WTC11 (cell line): ENCODE data around the gene PCYOX1L. TPM values are rescaled to one million over a fixed set of nuclear protein-coding genes. Genes with fewer than 3 reads are reported as not detected.

Experiments
- ATAC-seq: fragments of 200-7000 bp; cut with Tn5 transposase; 2 replicates; pipeline ENCODE4 v1.10.0; 2021; ENCODE audit warnings: mild to moderate bottlenecking, moderate library complexity
- CTCF ChIA-PET: fragments of 300-600 bp; sonication (Branson Sonifier 250); formaldehyde crosslinking; loops from one replicate; lab custom pipeline; 2021; ENCODE audit warnings: antibody characterized with exemption; lab: Charles Lee
- POLR2A ChIA-PET: fragments of 350-600 bp; sonication (Branson Sonifier 250); formaldehyde crosslinking; loops from one replicate; lab custom pipeline; 2021; ENCODE audit warnings: antibody characterized with exemption; lab: Charles Lee
- DNase-seq: peaks from one replicate; pipeline ENCODE4 v3.0.0; 2021; ENCODE audit warnings: low spot score
- H3K27ac Mint-ChIP-seq: 2 replicates; pipeline ENCODE4 v1.8.0; 2021; ENCODE audit warnings: mixed read lengths
- H3K27me3 Mint-ChIP-seq: 2 replicates; pipeline ENCODE4 v1.8.0; 2021; ENCODE audit warnings: low read depth, mild to moderate bottlenecking, moderate library complexity, mixed read lengths
- H3K36me3 Mint-ChIP-seq: 2 replicates; pipeline ENCODE4 v1.8.0; 2021; ENCODE audit warnings: mixed read lengths
- H3K4me1 Mint-ChIP-seq: 2 replicates; pipeline ENCODE4 v1.8.0; 2022; ENCODE audit warnings: mixed read lengths
- H3K4me3 Mint-ChIP-seq: 2 replicates; pipeline ENCODE4 v1.8.0; 2021; ENCODE audit warnings: mild to moderate bottlenecking, moderate library complexity, mixed read lengths
- H3K9me3 Mint-ChIP-seq: 2 replicates; pipeline ENCODE4 v1.8.0; 2021; ENCODE audit warnings: mixed read lengths
- ATF1 ChIP-seq: sonication (generic); formaldehyde crosslinking; IDR thresholded peaks from 2 replicates; pipeline ENCODE4 v1.8.1; 2023; ENCODE audit warnings: mild to moderate bottlenecking, moderate library complexity, missing genetic modification reagents
- CREB1 ChIP-seq: sonication (generic); formaldehyde crosslinking; IDR thresholded peaks from 2 replicates; pipeline ENCODE4 v1.8.0; 2023; ENCODE audit warnings: mild to moderate bottlenecking, missing genetic modification reagents
- ELF4 ChIP-seq: sonication (generic); formaldehyde crosslinking; IDR thresholded peaks from 2 replicates; pipeline ENCODE4 v1.8.1; 2022; ENCODE audit warnings: low read depth, mild to moderate bottlenecking, moderate library complexity, missing genetic modification reagents
- ESRRA ChIP-seq: sonication (generic); formaldehyde crosslinking; IDR thresholded peaks from 2 replicates; pipeline ENCODE4 v1.8.1; 2022; ENCODE audit warnings: mild to moderate bottlenecking, missing genetic modification reagents, borderline replicate concordance
- ETV6 ChIP-seq: sonication (generic); formaldehyde crosslinking; IDR thresholded peaks from 2 replicates; pipeline ENCODE4 v1.8.1; 2022; ENCODE audit warnings: mild to moderate bottlenecking, missing genetic modification reagents
- FOXK1 ChIP-seq: sonication (generic); formaldehyde crosslinking; IDR thresholded peaks from 2 replicates; pipeline ENCODE4 v1.8.0; 2022; ENCODE audit warnings: mild to moderate bottlenecking, moderate library complexity, missing genetic modification reagents
- FOXP1 ChIP-seq: sonication (generic); formaldehyde crosslinking; IDR thresholded peaks from 2 replicates; pipeline ENCODE4 v1.8.0; 2022; ENCODE audit warnings: missing genetic modification reagents, mild to moderate bottlenecking, moderate library complexity, borderline replicate concordance
- MYBL2 ChIP-seq: sonication (generic); formaldehyde crosslinking; IDR thresholded peaks from 2 replicates; pipeline ENCODE4 v1.8.1; 2023; ENCODE audit warnings: mild to moderate bottlenecking, moderate library complexity, missing genetic modification reagents
- total RNA-seq: library from RNA; stranded (reverse); gene quantifications from 3 replicates; pipeline ENCODE4 v1.2.3, GENCODE V29; 2021
- TF ChIP-seq, protein P1 (sequence below): sonication (generic); formaldehyde crosslinking; IDR thresholded peaks from 2 replicates; pipeline ENCODE4 v1.8.0; 2023; ENCODE audit warnings: mild to moderate bottlenecking, missing genetic modification reagents
- TF ChIP-seq, protein P2 (sequence below): sonication (generic); formaldehyde crosslinking; IDR thresholded peaks from 2 replicates; pipeline ENCODE4 v1.8.0; 2023; ENCODE audit warnings: missing genetic modification reagents, mild to moderate bottlenecking, borderline replicate concordance
- TF ChIP-seq, protein P3 (sequence below): fragments of 200-600 bp; IDR thresholded peaks from 2 replicates; pipeline ENCODE4 v1.8.0; 2022; ENCODE audit warnings: antibody characterized with exemption
- TF ChIP-seq, protein P4 (sequence below): sonication (generic); formaldehyde crosslinking; IDR thresholded peaks from 2 replicates; pipeline ENCODE4 v1.8.1; 2023; ENCODE audit warnings: mild to moderate bottlenecking, missing genetic modification reagents, moderate library complexity
- TF ChIP-seq, protein P5 (sequence below): sonication (generic); formaldehyde crosslinking; IDR thresholded peaks from 2 replicates; pipeline ENCODE4 v1.8.0; 2022; ENCODE audit warnings: mild to moderate bottlenecking, missing genetic modification reagents
- TF ChIP-seq, protein P6 (sequence below): sonication (generic); formaldehyde crosslinking; IDR thresholded peaks from 2 replicates; pipeline ENCODE4 v1.8.1; 2022; ENCODE audit warnings: low read depth, mild to moderate bottlenecking, moderate library complexity, missing genetic modification reagents, borderline replicate concordance

Gene PCYOX1L
- total RNA-seq, 1 experiment from 2014 or later = 8.1 TPM

DNA sequence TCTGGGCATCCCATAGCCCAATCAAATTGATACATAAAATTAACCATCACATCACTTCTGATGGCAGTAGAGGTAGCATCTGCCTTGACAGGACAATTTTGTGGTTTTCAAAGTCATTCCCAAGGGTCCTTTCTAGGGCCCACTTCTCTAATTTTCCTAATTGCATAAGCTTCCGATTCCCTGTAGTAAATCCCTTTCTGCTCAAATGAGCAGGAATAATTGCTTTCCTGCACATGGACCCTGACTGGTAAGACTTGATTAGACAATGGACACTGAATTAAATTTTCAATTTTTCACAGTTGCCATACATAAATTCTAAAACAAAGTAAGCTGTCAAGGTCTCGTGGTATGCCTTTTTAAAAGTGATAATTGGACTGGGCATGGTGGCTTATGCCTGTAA, 43.2 kb downstream of the PCYOX1L start (continued):
- TF ChIP-seq, protein P1, sequence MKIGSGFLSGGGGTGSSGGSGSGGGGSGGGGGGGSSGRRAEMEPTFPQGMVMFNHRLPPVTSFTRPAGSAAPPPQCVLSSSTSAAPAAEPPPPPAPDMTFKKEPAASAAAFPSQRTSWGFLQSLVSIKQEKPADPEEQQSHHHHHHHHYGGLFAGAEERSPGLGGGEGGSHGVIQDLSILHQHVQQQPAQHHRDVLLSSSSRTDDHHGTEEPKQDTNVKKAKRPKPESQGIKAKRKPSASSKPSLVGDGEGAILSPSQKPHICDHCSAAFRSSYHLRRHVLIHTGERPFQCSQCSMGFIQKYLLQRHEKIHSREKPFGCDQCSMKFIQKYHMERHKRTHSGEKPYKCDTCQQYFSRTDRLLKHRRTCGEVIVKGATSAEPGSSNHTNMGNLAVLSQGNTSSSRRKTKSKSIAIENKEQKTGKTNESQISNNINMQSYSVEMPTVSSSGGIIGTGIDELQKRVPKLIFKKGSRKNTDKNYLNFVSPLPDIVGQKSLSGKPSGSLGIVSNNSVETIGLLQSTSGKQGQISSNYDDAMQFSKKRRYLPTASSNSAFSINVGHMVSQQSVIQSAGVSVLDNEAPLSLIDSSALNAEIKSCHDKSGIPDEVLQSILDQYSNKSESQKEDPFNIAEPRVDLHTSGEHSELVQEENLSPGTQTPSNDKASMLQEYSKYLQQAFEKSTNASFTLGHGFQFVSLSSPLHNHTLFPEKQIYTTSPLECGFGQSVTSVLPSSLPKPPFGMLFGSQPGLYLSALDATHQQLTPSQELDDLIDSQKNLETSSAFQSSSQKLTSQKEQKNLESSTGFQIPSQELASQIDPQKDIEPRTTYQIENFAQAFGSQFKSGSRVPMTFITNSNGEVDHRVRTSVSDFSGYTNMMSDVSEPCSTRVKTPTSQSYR = no peak
- TF ChIP-seq, protein P2, sequence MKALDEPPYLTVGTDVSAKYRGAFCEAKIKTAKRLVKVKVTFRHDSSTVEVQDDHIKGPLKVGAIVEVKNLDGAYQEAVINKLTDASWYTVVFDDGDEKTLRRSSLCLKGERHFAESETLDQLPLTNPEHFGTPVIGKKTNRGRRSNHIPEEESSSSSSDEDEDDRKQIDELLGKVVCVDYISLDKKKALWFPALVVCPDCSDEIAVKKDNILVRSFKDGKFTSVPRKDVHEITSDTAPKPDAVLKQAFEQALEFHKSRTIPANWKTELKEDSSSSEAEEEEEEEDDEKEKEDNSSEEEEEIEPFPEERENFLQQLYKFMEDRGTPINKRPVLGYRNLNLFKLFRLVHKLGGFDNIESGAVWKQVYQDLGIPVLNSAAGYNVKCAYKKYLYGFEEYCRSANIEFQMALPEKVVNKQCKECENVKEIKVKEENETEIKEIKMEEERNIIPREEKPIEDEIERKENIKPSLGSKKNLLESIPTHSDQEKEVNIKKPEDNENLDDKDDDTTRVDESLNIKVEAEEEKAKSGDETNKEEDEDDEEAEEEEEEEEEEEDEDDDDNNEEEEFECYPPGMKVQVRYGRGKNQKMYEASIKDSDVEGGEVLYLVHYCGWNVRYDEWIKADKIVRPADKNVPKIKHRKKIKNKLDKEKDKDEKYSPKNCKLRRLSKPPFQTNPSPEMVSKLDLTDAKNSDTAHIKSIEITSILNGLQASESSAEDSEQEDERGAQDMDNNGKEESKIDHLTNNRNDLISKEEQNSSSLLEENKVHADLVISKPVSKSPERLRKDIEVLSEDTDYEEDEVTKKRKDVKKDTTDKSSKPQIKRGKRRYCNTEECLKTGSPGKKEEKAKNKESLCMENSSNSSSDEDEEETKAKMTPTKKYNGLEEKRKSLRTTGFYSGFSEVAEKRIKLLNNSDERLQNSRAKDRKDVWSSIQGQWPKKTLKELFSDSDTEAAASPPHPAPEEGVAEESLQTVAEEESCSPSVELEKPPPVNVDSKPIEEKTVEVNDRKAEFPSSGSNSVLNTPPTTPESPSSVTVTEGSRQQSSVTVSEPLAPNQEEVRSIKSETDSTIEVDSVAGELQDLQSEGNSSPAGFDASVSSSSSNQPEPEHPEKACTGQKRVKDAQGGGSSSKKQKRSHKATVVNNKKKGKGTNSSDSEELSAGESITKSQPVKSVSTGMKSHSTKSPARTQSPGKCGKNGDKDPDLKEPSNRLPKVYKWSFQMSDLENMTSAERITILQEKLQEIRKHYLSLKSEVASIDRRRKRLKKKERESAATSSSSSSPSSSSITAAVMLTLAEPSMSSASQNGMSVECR (CRISPR knock-in tag) = no peak
- TF ChIP-seq, protein P3, sequence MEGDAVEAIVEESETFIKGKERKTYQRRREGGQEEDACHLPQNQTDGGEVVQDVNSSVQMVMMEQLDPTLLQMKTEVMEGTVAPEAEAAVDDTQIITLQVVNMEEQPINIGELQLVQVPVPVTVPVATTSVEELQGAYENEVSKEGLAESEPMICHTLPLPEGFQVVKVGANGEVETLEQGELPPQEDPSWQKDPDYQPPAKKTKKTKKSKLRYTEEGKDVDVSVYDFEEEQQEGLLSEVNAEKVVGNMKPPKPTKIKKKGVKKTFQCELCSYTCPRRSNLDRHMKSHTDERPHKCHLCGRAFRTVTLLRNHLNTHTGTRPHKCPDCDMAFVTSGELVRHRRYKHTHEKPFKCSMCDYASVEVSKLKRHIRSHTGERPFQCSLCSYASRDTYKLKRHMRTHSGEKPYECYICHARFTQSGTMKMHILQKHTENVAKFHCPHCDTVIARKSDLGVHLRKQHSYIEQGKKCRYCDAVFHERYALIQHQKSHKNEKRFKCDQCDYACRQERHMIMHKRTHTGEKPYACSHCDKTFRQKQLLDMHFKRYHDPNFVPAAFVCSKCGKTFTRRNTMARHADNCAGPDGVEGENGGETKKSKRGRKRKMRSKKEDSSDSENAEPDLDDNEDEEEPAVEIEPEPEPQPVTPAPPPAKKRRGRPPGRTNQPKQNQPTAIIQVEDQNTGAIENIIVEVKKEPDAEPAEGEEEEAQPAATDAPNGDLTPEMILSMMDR = no peak
- TF ChIP-seq FOXP1 (CRISPR knock-in tag) (no peak), CREB1 (CRISPR knock-in tag) (no peak)
- TF ChIP-seq, protein P4, sequence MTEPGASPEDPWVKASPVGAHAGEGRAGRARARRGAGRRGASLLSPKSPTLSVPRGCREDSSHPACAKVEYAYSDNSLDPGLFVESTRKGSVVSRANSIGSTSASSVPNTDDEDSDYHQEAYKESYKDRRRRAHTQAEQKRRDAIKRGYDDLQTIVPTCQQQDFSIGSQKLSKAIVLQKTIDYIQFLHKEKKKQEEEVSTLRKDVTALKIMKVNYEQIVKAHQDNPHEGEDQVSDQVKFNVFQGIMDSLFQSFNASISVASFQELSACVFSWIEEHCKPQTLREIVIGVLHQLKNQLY (CRISPR knock-in tag) = no peak

DNA sequence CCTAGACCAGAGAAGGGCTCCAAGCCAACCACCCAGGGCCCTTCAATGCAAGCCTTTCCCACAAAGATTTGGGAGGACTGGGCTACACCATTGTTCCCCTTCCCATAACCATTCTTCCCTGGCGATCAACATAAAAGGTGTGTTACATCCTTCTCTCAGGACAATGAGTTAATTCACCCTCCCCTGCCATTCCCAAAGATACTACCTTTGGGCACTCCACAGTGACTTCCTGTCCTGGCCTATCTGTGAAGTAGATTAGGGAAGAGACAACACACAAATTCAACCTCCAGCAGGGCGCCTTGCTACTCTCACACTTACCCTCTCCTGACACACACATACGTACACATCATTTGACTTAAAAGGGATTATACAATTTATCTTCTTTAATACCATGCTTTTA, 44.4 kb downstream of the PCYOX1L start:
- Mint-ChIP-seq H3K27me3 (no peaks in the 10 kb centered on the region; the same call in 1 of the 2 replicates), H3K4me3 (no peak overlapping the region), H3K4me1 (peaks cover 29% of the 10 kb centered on the region), H3K36me3 (no peaks in the 10 kb centered on the region), H3K27ac (0 out of 2 replicates have a peak overlapping the region, but pooled peaks have one; percentile 29), H3K9me3 (no peaks in the 10 kb centered on the region)
- CTCF ChIA-PET = no interaction called here
- POLR2A ChIA-PET = no interaction called here
- TF ChIP-seq, protein P5, sequence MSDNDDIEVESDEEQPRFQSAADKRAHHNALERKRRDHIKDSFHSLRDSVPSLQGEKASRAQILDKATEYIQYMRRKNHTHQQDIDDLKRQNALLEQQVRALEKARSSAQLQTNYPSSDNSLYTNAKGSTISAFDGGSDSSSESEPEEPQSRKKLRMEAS (CRISPR knock-in tag) = no peak
- TF ChIP-seq ETV6 (CRISPR knock-in tag) (no peak), ESRRA (CRISPR knock-in tag) (no peak), ELF4 (no peak)
- DNase-seq (no peak), ATAC-seq (no peak)

DNA sequence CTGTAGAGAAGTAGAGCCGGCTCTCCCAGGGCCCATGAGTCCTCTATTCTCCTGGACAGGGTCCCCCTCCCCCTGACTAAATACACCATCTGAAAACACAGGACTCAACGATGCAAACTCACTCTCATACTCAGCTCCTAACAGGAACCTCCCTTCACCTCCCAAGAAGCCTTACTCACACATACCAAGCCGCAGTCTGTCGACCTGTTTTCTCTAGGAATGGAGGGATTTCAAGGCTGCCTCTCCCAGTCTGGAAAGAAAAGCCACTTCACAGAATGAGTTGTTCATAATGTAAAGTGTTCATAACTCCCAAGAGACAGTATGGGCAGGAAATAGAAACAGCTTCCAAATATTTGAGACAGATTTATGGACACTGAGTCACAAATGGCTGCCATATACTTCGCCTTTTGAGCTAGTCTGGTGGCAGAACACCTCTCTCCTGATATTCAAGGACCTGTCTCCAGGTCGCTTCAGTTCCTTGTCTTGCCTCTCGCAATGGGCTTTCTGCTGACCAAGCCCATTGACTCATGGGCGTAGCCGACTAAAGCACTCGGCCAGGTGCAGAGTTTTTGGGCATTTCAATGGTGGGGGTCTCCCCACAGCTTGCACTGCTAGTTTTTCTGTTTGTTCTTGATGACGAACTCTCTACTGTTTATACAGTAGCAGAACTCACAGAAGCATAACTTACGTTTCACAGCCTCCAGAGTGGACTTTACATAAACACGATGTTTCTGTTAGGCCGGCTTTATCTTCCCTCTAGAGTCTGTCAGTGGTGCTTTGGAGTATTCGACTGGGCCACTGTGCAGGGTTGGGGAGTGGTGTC, 46.3 kb downstream of the PCYOX1L start:
- CTCF ChIA-PET = interaction anchor here (0.7 to 5.7 kb wide), 6 partner anchors 22 to 38 kb away, joined by 3 to 45 read pairs (median 3); partner anchors contain the start of gene IL17B
- H3K27me3 Mint-ChIP-seq = no peaks in the 10 kb centered on the region; the same call in 1 of the 2 replicates
- no peak overlapping the region for H3K4me3 Mint-ChIP-seq
- no peak overlapping the region for H3K27ac Mint-ChIP-seq
- ATAC-seq (no peak), DNase-seq (no peak)
- no peaks in the 10 kb centered on the region for H3K9me3 Mint-ChIP-seq
- POLR2A ChIA-PET = no interaction called here
- peaks cover 34% of the 10 kb centered on the region for H3K4me1 Mint-ChIP-seq
- no peaks in the 10 kb centered on the region for H3K36me3 Mint-ChIP-seq
- TF ChIP-seq FOXK1 = no peak
- TF ChIP-seq MYBL2 = no peak
- TF ChIP-seq, protein P6, sequence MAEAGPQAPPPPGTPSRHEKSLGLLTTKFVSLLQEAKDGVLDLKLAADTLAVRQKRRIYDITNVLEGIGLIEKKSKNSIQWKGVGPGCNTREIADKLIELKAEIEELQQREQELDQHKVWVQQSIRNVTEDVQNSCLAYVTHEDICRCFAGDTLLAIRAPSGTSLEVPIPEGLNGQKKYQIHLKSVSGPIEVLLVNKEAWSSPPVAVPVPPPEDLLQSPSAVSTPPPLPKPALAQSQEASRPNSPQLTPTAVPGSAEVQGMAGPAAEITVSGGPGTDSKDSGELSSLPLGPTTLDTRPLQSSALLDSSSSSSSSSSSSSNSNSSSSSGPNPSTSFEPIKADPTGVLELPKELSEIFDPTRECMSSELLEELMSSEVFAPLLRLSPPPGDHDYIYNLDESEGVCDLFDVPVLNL (CRISPR knock-in tag) = no peak
- TF ChIP-seq, protein P2 (CRISPR knock-in tag) = no peak
- TF ChIP-seq ATF1 (CRISPR knock-in tag) = no peak
